NCI-H226 (cell line): ENCODE measurements around the gene SNRPD3.
"Not testable (repeated sequence)": the region's sequence is repeated elsewhere in the genome, so short reads cannot be mapped to it uniquely, and the experiment has no call there.

Source experiments
- DNase-seq: peaks from one replicate; pipeline ENCODE4 v3.0.0-alpha.2; 2015

The SNRPD3 gene

GRCh38 chr22:24535348-24535747 is 20.5 kb upstream of the SNRPD3 start:
- DNase-seq, result no peak

- DNase-seq, result no peak
Measured at GRCh38 chr22:24536089-24536488, 19.7 kb upstream of the SNRPD3 start.

GRCh38 chr22:24540470-24540869 is 15.3 kb upstream of the SNRPD3 start:
- no peak for DNase-seq

DNA sequence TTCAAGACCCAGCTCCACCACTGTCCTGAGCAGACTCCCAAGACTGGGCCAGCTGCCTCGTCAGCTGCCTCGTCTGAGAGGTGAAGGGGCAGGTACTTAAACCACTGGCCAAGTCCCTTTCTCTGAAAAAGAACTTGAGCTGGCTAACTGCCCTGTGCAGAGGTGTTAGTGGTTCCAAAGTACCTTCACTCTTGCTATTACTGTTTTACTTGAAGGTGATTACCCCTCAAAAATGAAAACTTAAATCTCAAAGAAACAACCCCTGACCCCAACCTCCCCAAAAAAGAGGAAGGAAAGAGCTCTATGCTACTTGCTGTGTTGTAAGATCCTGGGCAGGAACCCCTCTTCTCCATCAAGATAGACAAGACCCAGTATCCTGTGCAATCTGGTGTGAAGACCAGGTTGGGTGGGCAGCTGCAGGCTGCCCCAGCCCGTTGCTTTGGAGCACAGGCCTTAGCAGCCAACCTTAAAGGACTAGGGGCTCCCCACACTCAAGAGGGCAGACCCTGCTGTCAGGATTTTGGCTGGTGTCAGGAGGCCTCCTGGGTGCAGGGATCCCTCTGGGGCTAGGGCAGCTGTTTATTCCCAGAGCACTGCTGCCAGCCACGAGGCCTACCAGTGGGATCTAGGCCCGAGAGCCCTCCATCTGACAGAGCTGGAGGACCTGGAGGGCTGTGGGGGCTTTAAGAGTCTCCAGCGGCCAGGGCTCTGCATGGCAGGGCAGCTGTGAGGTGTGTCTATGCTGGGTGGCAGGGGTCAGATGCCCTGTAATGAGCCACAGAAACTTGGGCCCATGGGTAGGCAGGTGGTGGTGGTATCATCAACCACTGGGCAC is 13.9 kb upstream of the SNRPD3 start:
- no peak for DNase-seq

- DNase-seq, result no peak
Measured at GRCh38 chr22:24542641-24543040, 13.2 kb upstream of the SNRPD3 start.

- DNase-seq, result no peak
Measured at GRCh38 chr22:24543185-24543601, 12.6 kb upstream of the SNRPD3 start.

- no peak for DNase-seq
Measured at GRCh38 chr22:24543679-24544243, 12.0 kb upstream of the SNRPD3 start.

GRCh38 chr22:24548812-24549211 is 7.0 kb upstream of the SNRPD3 start:
- no peak for DNase-seq

DNA sequence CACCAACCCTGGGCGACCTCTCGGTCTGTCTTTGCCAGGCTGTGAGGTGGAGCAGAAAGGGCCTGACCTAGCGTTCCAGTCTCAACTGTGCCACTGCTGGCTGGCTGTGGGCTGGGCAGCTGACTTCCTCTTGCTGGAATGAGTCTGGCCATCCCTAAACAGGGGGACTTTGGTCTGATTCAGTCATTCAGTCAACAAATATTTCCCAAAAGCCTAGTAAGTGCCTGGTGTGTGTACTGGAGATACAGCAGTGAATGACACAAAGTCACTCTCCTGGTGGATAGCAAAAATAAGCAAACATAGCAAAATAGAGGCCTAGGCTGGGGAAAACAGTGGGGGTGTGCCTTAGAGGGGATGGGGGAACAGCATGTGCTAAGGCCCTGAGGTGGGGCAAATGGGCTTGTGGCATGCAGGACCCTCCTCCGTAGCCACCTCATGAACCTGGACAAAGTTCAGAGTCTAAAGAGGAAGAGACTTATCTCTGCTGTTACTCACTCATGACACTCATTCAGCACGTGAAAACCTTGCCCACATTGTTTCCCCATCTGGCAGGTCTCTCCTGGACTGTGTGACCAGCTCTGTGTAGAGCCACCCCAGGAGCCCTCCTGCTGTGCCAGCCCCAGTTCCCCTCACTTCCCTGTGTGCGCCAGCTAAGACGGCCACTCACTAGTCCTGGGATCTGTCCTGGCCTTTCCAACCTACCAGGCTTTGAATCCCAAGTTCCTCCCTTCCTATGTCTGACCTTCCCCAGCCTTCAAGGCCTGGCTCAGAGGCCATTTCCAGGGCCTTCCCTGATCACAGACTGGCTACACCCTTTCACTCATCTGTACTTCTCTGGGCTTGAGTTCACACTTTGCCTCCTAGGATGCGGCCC is 5.5 kb upstream of the SNRPD3 start:
- DNase-seq, result no peak

DNA sequence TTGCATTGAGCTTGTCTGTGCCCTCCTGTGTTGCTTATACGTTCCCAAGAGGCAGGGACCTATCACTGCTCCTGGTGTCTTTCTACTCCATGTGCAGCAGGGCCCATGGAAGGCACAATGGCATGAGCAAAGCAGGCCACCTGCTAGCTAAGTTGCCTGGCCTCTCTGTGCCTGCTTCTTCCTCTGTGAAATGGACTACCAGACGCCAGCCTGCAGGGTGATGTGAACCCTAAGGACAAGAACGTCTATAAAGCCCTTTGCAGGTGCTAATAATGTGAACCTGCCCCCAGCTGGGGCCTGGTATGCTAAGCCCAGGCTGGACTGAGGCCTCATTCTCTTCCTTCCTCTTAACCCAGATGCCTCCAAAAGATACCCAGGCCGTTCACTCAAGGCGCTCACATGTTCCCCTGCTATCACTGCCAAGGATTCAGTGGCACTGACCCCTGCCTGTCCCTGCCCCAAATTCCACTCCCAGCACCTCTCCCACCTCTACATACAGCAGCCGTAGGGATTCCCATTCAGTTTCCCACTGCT is 4.8 kb upstream of the SNRPD3 start:
- DNase-seq, result no peak

DNA sequence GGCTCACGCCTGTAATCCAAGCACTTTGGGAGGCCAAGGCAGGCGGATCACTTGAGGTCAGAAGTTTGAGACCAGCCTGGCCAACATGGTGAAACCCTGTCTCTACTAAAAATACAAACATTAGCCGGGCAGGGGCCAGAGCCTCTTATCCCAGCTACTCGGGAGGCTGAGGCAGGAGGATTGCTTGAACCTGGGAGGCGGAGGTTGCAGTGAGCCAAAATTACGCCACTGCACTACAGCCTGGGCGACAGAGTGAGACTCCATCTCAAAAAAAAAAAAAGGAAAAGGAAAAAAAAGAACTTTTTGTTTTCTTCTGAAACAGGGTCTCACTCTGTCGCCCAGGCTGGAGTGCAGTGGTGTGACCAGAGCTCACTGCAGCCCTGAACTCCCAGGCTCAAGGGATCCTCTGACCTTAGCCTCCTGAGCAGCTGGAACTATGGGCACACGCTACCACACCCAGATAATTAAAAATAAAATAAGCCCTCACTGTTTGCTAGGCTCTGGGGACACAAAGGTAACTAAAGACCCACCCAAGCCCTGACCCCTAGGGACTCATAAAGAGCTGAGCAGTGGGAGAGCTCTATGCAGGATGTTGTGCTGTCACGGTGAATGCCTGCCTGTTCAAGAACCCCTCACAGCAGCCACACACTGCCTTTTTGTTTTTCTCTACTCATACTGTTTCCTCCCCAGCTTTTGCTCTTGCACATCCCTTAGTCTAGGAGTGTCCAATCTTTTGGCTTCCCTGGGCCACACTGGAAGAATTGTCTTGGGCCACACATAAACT is 3.1 kb upstream of the SNRPD3 start:
- not testable (repeated sequence) for DNase-seq

- no peak for DNase-seq
Measured at GRCh38 chr22:24553597-24554312, 2.0 kb upstream of the SNRPD3 start.

- DNase-seq, result no peak
Measured at GRCh38 chr22:24554313-24555164, 1.3 kb upstream of the SNRPD3 start, which contains the start of gene GUCD1. GUCD1 (minus strand) TSS chr22:24555138; CDS start chr22:24554991, 147 bp downstream.

- DNase-seq, result no peak
Measured at GRCh38 chr22:24559471-24559870, 3.7 kb downstream of the SNRPD3 start.

DNA sequence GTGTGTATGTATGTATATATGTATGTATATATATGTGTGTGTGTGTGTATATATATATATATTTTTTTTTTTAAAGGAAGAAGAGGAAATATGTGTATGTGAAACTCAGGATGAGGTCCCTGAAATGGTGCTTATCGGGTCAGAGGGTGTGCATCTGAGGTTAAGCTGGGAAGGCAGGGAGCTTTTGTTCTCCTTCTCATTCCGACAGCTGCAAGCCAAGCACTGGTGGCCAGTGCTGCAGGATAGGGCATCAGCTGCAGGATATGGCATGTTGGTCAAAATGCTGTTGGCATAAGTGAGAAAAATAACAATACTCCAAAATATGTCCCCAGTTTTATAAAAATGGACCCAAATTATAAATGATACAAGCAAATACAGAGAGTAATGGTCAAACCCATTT is 7.4 kb downstream of the SNRPD3 start:
- no peak for DNase-seq

DNA sequence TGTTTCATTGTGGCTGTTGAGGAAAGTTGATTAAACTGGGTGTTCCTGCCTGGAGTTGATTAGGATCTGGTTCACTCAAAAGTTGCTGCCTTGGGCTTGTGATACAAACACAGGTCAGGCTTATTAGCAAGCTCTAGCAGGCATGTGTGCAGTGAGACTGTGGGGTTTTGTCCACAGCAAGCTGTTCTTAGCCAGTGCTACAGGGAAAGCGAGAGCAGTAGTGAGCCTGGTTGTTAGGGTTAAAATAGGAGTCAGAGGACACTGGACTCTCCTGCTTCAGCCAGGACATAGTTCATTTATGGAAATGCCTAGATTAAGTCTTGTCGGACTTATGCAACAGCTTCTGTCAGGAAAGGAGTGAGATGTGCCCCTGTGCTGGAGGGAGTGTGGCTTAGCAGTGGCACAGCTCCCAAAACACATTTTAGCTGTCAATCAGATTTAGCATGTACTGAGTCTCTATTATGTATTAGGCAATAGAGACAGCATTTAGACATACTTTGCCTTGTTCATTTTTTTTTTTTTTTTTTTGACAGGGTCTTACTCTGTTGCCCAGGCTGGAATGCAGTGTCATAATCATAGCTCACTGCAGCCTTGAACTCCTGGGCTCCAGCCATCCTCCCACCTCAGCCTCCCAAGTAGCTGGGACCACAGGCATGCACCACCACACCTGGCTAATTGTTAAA is 8.7 kb downstream of the SNRPD3 start:
- no peak for DNase-seq

DNA sequence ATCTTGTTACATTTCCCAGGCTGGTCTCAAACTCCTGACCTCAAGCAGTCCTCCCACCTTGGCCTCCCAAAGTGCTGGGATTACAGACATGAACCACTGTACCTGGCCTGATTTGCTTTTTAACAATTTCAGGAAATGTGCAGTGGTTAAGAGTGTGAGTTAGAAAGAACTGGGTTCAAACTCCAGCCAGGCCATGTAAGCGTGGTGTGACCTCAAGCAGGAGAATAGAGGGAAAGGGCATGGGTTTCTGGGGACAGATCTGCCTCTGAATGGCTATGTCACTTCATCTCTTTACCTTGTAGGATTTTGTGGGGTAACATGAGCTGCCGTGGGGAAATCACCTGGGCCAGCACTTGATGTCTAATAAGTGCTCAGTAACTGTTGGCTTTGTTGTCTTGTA is 9.3 kb downstream of the SNRPD3 start:
- DNase-seq, result no peak

- no peak for DNase-seq
Measured at GRCh38 chr22:24566899-24567511, 11.2 kb downstream of the SNRPD3 start.

- DNase-seq, result no peak
Measured at GRCh38 chr22:24567668-24568067, 11.9 kb downstream of the SNRPD3 start.

- no peak for DNase-seq
Measured at GRCh38 chr22:24571266-24571665, 15.5 kb downstream of the SNRPD3 start.
